ENCODE measurements around the gene NEUROD1.

The NEUROD1 gene

DNA sequence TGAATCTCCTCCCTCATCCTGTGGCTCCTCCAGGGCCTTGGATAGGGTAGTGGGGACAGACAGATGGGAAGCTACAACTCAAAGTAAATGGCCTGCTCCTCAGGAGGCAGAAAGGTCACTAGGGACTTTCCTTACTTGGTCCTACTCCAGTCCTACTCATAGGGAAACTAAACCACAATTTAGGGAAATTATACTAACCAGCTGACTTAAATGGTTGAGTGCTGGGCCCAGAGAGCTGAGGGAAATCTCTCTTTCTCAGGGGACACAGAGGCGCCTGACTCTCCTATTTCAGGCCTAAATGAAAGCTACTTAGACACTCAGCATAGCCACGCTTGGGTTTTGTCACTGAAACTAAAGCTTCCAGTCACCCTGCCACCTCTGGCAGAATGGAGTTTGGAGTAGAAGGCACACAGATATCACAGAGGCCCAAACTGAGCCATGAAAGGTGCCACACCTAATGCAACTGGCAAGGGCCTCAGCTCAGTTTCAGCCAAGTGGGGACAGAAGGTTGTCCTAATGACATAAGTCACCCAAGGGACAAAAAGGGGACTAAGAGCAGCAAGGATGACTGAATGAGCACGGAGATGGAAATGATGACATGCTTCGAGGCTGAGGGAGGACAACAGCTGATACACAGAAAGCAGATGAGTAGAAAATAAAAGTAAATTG lies 47.5 kb downstream of the NEUROD1 start:
- no peak for DNase-seq

DNA sequence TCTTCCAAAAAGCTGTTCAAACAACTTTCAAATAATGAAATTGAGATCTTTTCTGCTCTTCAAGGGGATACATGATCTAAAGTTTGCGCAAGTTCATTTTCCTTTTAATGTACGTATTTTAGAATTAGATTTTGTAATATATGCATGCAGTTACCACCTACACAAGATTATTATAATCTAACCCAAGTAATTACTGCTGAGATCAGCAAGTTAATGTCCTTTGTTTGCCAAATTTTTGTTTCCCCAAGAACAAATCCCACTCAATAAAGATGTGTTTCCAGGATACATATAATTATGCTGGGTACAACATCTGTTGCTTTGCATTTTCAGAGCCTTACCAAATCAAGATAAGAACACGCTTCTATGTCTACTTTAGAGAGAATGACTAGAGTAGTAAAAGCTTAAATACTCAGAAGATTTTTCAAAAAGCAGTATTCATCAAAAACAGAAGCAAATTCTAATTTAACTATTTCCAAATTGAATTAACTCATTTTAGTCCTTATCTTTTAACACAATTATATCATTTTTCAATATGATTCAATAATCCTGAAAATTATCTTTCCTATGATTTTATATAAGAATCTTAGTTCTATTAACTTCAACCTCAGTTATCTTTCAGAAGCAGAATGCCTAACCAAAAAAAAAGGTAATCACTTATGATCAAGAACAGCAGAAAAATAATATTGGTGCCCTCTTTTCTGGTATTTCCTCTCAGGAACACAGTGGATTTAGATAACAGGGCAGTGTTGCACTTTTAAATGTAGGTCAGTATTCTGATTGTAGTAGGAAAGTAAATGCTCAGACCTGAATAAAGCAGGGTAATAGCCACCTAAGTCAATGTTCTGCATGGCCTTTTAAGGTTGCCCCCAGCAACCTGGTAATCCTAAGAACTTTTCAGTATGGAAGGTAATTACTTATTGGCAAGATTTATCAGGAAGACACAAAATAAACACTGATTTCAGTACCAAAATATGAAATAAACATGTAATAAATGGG lies 51.4 kb downstream of the NEUROD1 start:
- DNase-seq = no peak

DNA sequence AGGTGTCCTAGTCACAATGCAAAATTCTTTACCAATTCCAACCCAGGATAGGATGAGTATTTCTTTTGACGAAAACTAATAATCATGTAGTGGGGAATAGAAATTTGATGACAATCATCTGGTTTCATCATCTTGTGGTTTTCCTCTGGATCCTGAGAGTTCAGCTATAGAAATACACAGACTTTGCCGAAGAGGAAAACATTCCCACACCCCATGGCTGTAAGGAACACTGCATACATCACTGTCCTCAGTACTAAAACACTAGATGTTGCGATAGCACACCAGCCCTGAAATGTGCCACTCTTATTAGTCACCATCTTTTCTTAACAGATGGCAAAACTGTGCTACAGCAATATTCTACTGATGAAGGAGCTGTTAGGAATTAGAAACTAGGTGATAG lies 52.8 kb downstream of the NEUROD1 start:
- no peak for DNase-seq

DNA sequence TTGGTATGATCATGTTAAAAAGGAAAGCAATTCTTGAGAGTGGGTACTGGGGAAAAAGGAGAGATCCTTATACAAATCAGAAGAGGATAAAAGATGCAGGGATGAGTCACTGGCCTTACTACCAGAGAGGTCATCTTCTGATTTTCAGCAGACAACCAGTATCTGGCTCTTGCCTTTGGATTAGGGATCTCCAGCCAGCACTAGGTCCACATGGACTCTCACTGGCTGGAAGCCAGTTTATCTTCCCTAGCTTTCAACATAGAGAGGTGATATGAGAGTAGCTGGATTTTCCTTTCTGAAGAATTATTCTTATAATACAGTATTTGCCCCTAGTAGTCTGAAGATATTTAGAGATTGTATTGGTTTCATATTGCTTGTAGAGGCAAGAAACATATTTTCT lies 53.6 kb downstream of the NEUROD1 start:
- no peak for DNase-seq

Data from activated CD4-positive, alpha-beta T cell treated with anti-CD3 and anti-CD28 coated beads for 48 hours (primary cell).